WTC11 (cell line): ENCODE data around the gene MAP4K4. TPM values are rescaled to one million over a fixed set of nuclear protein-coding genes. Genes with fewer than 3 reads are reported as not detected.

Experiments
- ATAC-seq: fragments of 200-7000 bp; cut with Tn5 transposase; 2 replicates; pipeline ENCODE4 v1.10.0; 2021; ENCODE audit warnings: mild to moderate bottlenecking, moderate library complexity
- CTCF ChIA-PET: fragments of 300-600 bp; sonication (Branson Sonifier 250); formaldehyde crosslinking; loops from one replicate; lab custom pipeline; 2021; ENCODE audit warnings: antibody characterized with exemption; lab: Charles Lee
- POLR2A ChIA-PET: fragments of 350-600 bp; sonication (Branson Sonifier 250); formaldehyde crosslinking; loops from one replicate; lab custom pipeline; 2021; ENCODE audit warnings: antibody characterized with exemption; lab: Charles Lee
- DNase-seq: peaks from one replicate; pipeline ENCODE4 v3.0.0; 2021; ENCODE audit warnings: low spot score
- H3K27ac Mint-ChIP-seq: 2 replicates; pipeline ENCODE4 v1.8.0; 2021; ENCODE audit warnings: mixed read lengths
- H3K27me3 Mint-ChIP-seq: 2 replicates; pipeline ENCODE4 v1.8.0; 2021; ENCODE audit warnings: low read depth, mild to moderate bottlenecking, moderate library complexity, mixed read lengths
- H3K36me3 Mint-ChIP-seq: 2 replicates; pipeline ENCODE4 v1.8.0; 2021; ENCODE audit warnings: mixed read lengths
- H3K4me1 Mint-ChIP-seq: 2 replicates; pipeline ENCODE4 v1.8.0; 2022; ENCODE audit warnings: mixed read lengths
- H3K4me3 Mint-ChIP-seq: 2 replicates; pipeline ENCODE4 v1.8.0; 2021; ENCODE audit warnings: mild to moderate bottlenecking, moderate library complexity, mixed read lengths
- H3K9me3 Mint-ChIP-seq: 2 replicates; pipeline ENCODE4 v1.8.0; 2021; ENCODE audit warnings: mixed read lengths
- AR ChIP-seq: fragments of 250-450 bp; sonication (Bioruptor Pico); IDR thresholded peaks from 2 replicates; pipeline ENCODE4 v1.9.0; 2021; ENCODE audit warnings: mild to moderate bottlenecking
- E2F5 ChIP-seq: sonication (generic); formaldehyde crosslinking; IDR thresholded peaks from 2 replicates; pipeline ENCODE4 v1.8.1; 2022; ENCODE audit warnings: mild to moderate bottlenecking, moderate library complexity, missing genetic modification reagents
- ELF4 ChIP-seq: sonication (generic); formaldehyde crosslinking; IDR thresholded peaks from 2 replicates; pipeline ENCODE4 v1.8.1; 2022; ENCODE audit warnings: low read depth, mild to moderate bottlenecking, moderate library complexity, missing genetic modification reagents
- ESRRA ChIP-seq: sonication (generic); formaldehyde crosslinking; IDR thresholded peaks from 2 replicates; pipeline ENCODE4 v1.8.1; 2022; ENCODE audit warnings: mild to moderate bottlenecking, missing genetic modification reagents, borderline replicate concordance
- FOXJ3 ChIP-seq: sonication (generic); formaldehyde crosslinking; IDR thresholded peaks from 2 replicates; pipeline ENCODE4 v1.9.0; 2021; ENCODE audit warnings: missing genetic modification reagents, mild to moderate bottlenecking, borderline replicate concordance
- GRHL2 ChIP-seq: fragments of 250-450 bp; sonication (Bioruptor Pico); IDR thresholded peaks from 2 replicates; pipeline ENCODE4 v1.8.0; 2022; ENCODE audit warnings: mild to moderate bottlenecking, moderate library complexity; ENCODE audit not compliant: insufficient replicate concordance, severe bottlenecking
- KAT7 ChIP-seq: sonication (generic); formaldehyde crosslinking; IDR thresholded peaks from 2 replicates; pipeline ENCODE4 v1.8.1; 2023; ENCODE audit warnings: missing genetic modification reagents, mild to moderate bottlenecking, borderline replicate concordance
- MAX ChIP-seq: sonication (generic); formaldehyde crosslinking; IDR thresholded peaks from 2 replicates; pipeline ENCODE4 v1.8.0; 2022; ENCODE audit warnings: mild to moderate bottlenecking, missing genetic modification reagents
- MXD4 ChIP-seq: fragments of 250-450 bp; sonication (Bioruptor Pico); IDR thresholded peaks from 2 replicates; pipeline ENCODE4 v1.8.0; 2021; ENCODE audit warnings: mild to moderate bottlenecking, moderate library complexity, borderline replicate concordance
- NR3C1 ChIP-seq: sonication (generic); formaldehyde crosslinking; conservative IDR thresholded peaks from 2 replicates; pipeline ENCODE4 v1.8.1; 2023; ENCODE audit warnings: low read depth, mild to moderate bottlenecking, missing genetic modification reagents
- PREB ChIP-seq: sonication (generic); formaldehyde crosslinking; IDR thresholded peaks from 2 replicates; pipeline ENCODE4 v1.8.1; 2022; ENCODE audit warnings: mild to moderate bottlenecking, missing genetic modification reagents, moderate library complexity, borderline replicate concordance
- RORB ChIP-seq: fragments of 250-450 bp; sonication (Bioruptor Pico); IDR thresholded peaks from 2 replicates; pipeline ENCODE4 v1.9.0; 2021; ENCODE audit warnings: mild to moderate bottlenecking
- SP1 ChIP-seq: sonication (generic); formaldehyde crosslinking; conservative IDR thresholded peaks from 2 replicates; pipeline ENCODE4 v1.8.1; 2022; ENCODE audit warnings: missing genetic modification reagents
- TEAD1 ChIP-seq: sonication (generic); formaldehyde crosslinking; IDR thresholded peaks from 2 replicates; pipeline ENCODE4 v1.8.0; 2022; ENCODE audit warnings: mild to moderate bottlenecking, missing genetic modification reagents
- ZBTB21 ChIP-seq: sonication (generic); formaldehyde crosslinking; IDR thresholded peaks from 2 replicates; pipeline ENCODE4 v1.8.1; 2023; ENCODE audit warnings: mild to moderate bottlenecking, missing genetic modification reagents, borderline replicate concordance
- ZNF121 ChIP-seq: sonication (generic); formaldehyde crosslinking; IDR thresholded peaks from 2 replicates; pipeline ENCODE4 v1.8.0; 2023; ENCODE audit warnings: missing genetic modification reagents
- ZNF219 ChIP-seq: sonication (generic); formaldehyde crosslinking; IDR thresholded peaks from 2 replicates; pipeline ENCODE4 v1.8.0; 2023; ENCODE audit warnings: missing genetic modification reagents, mild to moderate bottlenecking, borderline replicate concordance
- ZNF317 ChIP-seq: sonication (generic); formaldehyde crosslinking; IDR thresholded peaks from 2 replicates; pipeline ENCODE4 v1.8.1; 2023; ENCODE audit warnings: low read depth, mild to moderate bottlenecking, moderate library complexity, missing genetic modification reagents, borderline replicate concordance
- ZNF512 ChIP-seq: sonication (generic); formaldehyde crosslinking; IDR thresholded peaks from 2 replicates; pipeline ENCODE4 v1.8.1; 2022; ENCODE audit warnings: missing genetic modification reagents, borderline replicate concordance
- total RNA-seq: library from RNA; stranded (reverse); gene quantifications from 3 replicates; pipeline ENCODE4 v1.2.3, GENCODE V29; 2021
- TF ChIP-seq, protein P1 (sequence below): fragments of 250-450 bp; sonication (Bioruptor Pico); IDR thresholded peaks from 2 replicates; pipeline ENCODE4 v1.9.0; 2021; ENCODE audit warnings: mild to moderate bottlenecking, borderline replicate concordance
- TF ChIP-seq, protein P2 (sequence below): fragments of 250-450 bp; sonication (Bioruptor Pico); IDR thresholded peaks from 2 replicates; pipeline ENCODE4 v1.9.0; 2021; ENCODE audit warnings: mild to moderate bottlenecking

The MAP4K4 gene
- total RNA-seq, 1 experiment from 2014 or later, result 112 TPM

- TF ChIP-seq, protein P1, sequence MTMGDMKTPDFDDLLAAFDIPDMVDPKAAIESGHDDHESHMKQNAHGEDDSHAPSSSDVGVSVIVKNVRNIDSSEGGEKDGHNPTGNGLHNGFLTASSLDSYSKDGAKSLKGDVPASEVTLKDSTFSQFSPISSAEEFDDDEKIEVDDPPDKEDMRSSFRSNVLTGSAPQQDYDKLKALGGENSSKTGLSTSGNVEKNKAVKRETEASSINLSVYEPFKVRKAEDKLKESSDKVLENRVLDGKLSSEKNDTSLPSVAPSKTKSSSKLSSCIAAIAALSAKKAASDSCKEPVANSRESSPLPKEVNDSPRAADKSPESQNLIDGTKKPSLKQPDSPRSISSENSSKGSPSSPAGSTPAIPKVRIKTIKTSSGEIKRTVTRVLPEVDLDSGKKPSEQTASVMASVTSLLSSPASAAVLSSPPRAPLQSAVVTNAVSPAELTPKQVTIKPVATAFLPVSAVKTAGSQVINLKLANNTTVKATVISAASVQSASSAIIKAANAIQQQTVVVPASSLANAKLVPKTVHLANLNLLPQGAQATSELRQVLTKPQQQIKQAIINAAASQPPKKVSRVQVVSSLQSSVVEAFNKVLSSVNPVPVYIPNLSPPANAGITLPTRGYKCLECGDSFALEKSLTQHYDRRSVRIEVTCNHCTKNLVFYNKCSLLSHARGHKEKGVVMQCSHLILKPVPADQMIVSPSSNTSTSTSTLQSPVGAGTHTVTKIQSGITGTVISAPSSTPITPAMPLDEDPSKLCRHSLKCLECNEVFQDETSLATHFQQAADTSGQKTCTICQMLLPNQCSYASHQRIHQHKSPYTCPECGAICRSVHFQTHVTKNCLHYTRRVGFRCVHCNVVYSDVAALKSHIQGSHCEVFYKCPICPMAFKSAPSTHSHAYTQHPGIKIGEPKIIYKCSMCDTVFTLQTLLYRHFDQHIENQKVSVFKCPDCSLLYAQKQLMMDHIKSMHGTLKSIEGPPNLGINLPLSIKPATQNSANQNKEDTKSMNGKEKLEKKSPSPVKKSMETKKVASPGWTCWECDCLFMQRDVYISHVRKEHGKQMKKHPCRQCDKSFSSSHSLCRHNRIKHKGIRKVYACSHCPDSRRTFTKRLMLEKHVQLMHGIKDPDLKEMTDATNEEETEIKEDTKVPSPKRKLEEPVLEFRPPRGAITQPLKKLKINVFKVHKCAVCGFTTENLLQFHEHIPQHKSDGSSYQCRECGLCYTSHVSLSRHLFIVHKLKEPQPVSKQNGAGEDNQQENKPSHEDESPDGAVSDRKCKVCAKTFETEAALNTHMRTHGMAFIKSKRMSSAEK (CRISPR knock-in tag), result no peak
- TF ChIP-seq ZNF121 (CRISPR knock-in tag), result no peak
Measured at GRCh38 chr2:101790416-101790815, 92.9 kb downstream of the MAP4K4 start (continued).

- CTCF ChIA-PET, result interaction anchor here (3.6 kb wide), 1 partner anchor 14 kb away, joined by 19 read pairs; no protein-coding TSS in a partner anchor
- peaks cover 36% of the 10 kb centered on the region for H3K4me1 Mint-ChIP-seq
- peaks cover 8% of the 10 kb centered on the region; the same call in 1 of the 2 replicates for H3K36me3 Mint-ChIP-seq
- H3K27me3 Mint-ChIP-seq, result no peaks in the 10 kb centered on the region
- no peaks in the 10 kb centered on the region for H3K9me3 Mint-ChIP-seq
- no peak for DNase-seq
- H3K27ac Mint-ChIP-seq, result peak overlapping the region; percentile 0; the same call in 1 of the 2 replicates
- TF ChIP-seq MXD4 (no peak), MAX (CRISPR knock-in tag) (no peak), ESRRA (no peak), FOXJ3 (CRISPR knock-in tag) (no peak), ZNF512 (CRISPR knock-in tag) (no peak), RORB (CRISPR knock-in tag) (no peak), PREB (CRISPR knock-in tag) (no peak)
- TF ChIP-seq, protein P2, sequence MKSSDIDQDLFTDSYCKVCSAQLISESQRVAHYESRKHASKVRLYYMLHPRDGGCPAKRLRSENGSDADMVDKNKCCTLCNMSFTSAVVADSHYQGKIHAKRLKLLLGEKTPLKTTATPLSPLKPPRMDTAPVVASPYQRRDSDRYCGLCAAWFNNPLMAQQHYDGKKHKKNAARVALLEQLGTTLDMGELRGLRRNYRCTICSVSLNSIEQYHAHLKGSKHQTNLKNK (CRISPR knock-in tag), result no peak
- TF ChIP-seq, all 79 proteins: peak for 0
- POLR2A ChIA-PET, result no interaction called here
- no peak for ATAC-seq
- H3K4me3 Mint-ChIP-seq, result no peak overlapping the region
Measured at GRCh38 chr2:101790857-101791256, 93.3 kb downstream of the MAP4K4 start.

GRCh38 chr2:101792208-101792607 lies 94.7 kb downstream of the MAP4K4 start:
- no peak for DNase-seq
- H3K9me3 Mint-ChIP-seq, result no peaks in the 10 kb centered on the region
- H3K4me3 Mint-ChIP-seq, result no peak overlapping the region
- H3K4me1 Mint-ChIP-seq, result peaks cover 31% of the 10 kb centered on the region
- no peak overlapping the region for H3K27ac Mint-ChIP-seq
- peaks cover 8% of the 10 kb centered on the region; the same call in 1 of the 2 replicates for H3K36me3 Mint-ChIP-seq
- no peaks in the 10 kb centered on the region for H3K27me3 Mint-ChIP-seq
- no peak for ATAC-seq
- POLR2A ChIA-PET, result no interaction called here
- TF ChIP-seq KAT7 (CRISPR knock-in tag) (no peak), ZNF317 (CRISPR knock-in tag) (no peak), E2F5 (CRISPR knock-in tag) (no peak), NR3C1 (CRISPR knock-in tag) (no peak), ELF4 (no peak), AR (CRISPR knock-in tag) (no peak), GRHL2 (CRISPR knock-in tag) (no peak), MAX (CRISPR knock-in tag) (no peak), ZNF219 (CRISPR knock-in tag) (no peak), TEAD1 (CRISPR knock-in tag) (no peak), ZBTB21 (no peak), SP1 (CRISPR knock-in tag) (no peak)
- CTCF ChIA-PET, result interaction anchor here (1.4 to 3.6 kb wide), 9 partner anchors 10 to 66 kb away, joined by 8 to 19 read pairs (median 12); no protein-coding TSS in a partner anchor
